A549 (cell line): ENCODE data around the gene TAF11L6.

Source experiments
- BHLHE40 ChIP-seq: IDR thresholded peaks from 2 replicates; pipeline ENCODE4 v1.6.1; 2012; ENCODE audit warnings: low read depth, low read length, inconsistent platforms
- CBX2 ChIP-seq: fragments of 200-600 bp; sonication (generic); IDR thresholded peaks from 2 replicates; pipeline ENCODE4 v1.6.1; 2016; ENCODE audit warnings: low read depth, mild to moderate bottlenecking, borderline replicate concordance
- CHD4 ChIP-seq: fragments of 200-600 bp; sonication (generic); IDR thresholded peaks from 2 replicates; pipeline ENCODE4 v1.6.1; 2016; ENCODE audit warnings: antibody characterized with exemption, mild to moderate bottlenecking, borderline replicate concordance
- CTCF ChIP-seq: fragments of >200 bp; sonication (Bioruptor Twin); formaldehyde crosslinking; IDR thresholded peaks from 3 replicates; pipeline ENCODE4 v1.5.1; 2016
- ESRRA ChIP-seq: fragments of 150-350 bp; IDR thresholded peaks from 2 replicates; pipeline ENCODE4 v1.6.1; 2014; ENCODE audit warnings: mild to moderate bottlenecking, low read length, borderline replicate concordance
- HDAC2 ChIP-seq: fragments of 200-600 bp; sonication (generic); IDR thresholded peaks from 2 replicates; pipeline ENCODE4 v1.6.1; 2016
- POLR2A ChIP-seq: IDR thresholded peaks from 2 replicates; pipeline ENCODE4 v1.6.1; 2012; ENCODE audit warnings: mild to moderate bottlenecking, low read length
- RCOR1 ChIP-seq: fragments of 150-350 bp; IDR thresholded peaks from 2 replicates; pipeline ENCODE4 v1.6.1; 2014; ENCODE audit warnings: antibody characterized with exemption, low read length, low read depth
- RFX5 ChIP-seq: fragments of 450-650 bp; IDR thresholded peaks from 2 replicates; pipeline ENCODE4 v1.7.1; 2014; ENCODE audit warnings: antibody characterized with exemption, mild to moderate bottlenecking, moderate library complexity

DNA sequence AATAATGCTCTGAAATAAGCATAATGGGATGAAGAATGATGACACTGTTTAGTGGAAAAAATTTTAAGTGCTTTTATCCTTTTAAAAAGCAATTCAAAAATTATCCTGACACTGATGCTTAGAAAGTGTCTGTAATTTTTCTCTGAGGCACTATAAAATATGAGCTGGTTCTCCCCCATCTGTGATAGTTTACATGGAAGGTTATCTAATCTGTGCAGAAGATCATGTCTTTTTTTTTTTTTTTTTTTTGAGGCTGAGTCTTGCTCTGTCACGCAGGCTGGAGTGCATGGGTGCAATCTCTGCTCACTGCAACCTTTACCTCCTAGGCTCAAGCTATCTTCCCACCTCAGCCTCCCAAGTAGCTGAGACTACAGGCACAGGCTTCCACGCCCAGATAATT is 45.7 kb upstream of the TAF11L6 start:
- TF ChIP-seq CTCF: no peak
- no peak for TF ChIP-seq CBX2
- TF ChIP-seq ESRRA: no peak
- no peak for TF ChIP-seq POLR2A
- TF ChIP-seq HDAC2: no peak
- TF ChIP-seq RFX5: no peak
- no peak for TF ChIP-seq BHLHE40
- no peak for TF ChIP-seq CHD4
- no peak for TF ChIP-seq RCOR1
